K562 (cell line): Measurements from ENCODE around the gene EFHD2.

Experiments used
- CEBPZ ChIP-seq: fragments of 150-350 bp; IDR thresholded peaks from 2 replicates; pipeline ENCODE4 v1.6.1; 2014; ENCODE audit warnings: low read depth, mild to moderate bottlenecking, low read length, borderline replicate concordance
- DNMT1 ChIP-seq: fragments of 450-650 bp; IDR thresholded peaks from 2 replicates; pipeline ENCODE4 v1.6.1; 2016; ENCODE audit warnings: antibody characterized with exemption, mild to moderate bottlenecking
- EZH2 ChIP-seq: IDR thresholded peaks from 2 replicates; pipeline ENCODE4 v1.6.1; 2012; ENCODE audit warnings: low read depth, mild to moderate bottlenecking, inconsistent platforms, low read length, borderline replicate concordance
- HDAC6 ChIP-seq: IDR thresholded peaks from 2 replicates; pipeline ENCODE4 v1.6.1; 2012; ENCODE audit warnings: low read depth, mild to moderate bottlenecking, control low read depth, inconsistent platforms, low read length, moderate library complexity
- PHF8 ChIP-seq: fragments of 200-600 bp; sonication (generic); IDR thresholded peaks from 2 replicates; pipeline ENCODE4 v1.6.1; 2012; ENCODE audit warnings: mixed run types, mild to moderate bottlenecking, inconsistent platforms, low read length, moderate library complexity, borderline replicate concordance
- REST ChIP-seq, 2 experiments: fragments of 450-650 bp; formaldehyde crosslinking in 1 of 2; IDR thresholded peaks; 2 replicates each; pipeline versions ENCODE4 v1.4.0 to v1.6.1; 2014 to 2020; ENCODE audit warnings: mild to moderate bottlenecking in 2 of 2, borderline replicate concordance in 1 of 2, low read depth in 1 of 2
- SREBF1 ChIP-seq: fragments of 150-350 bp; IDR thresholded peaks from 2 replicates; pipeline ENCODE4 v1.6.1; 2014; ENCODE audit warnings: antibody characterized with exemption, low read depth, low read length, borderline replicate concordance
- SRSF7 ChIP-seq: fragments of 200-400 bp; formaldehyde crosslinking; optimal IDR thresholded peaks from 2 replicates; pipeline ENCODE3; 2017; ENCODE audit warnings: mild to moderate bottlenecking, low read depth, low read length
- ZBTB7A ChIP-seq: IDR thresholded peaks from 2 replicates; pipeline ENCODE4 v1.6.1; 2011; ENCODE audit warnings: low read depth, mild to moderate bottlenecking, low read length, moderate library complexity, borderline replicate concordance; ENCODE audit not compliant: control insufficient read depth
- ZNF707 ChIP-seq: fragments of 250-450 bp; sonication (Bioruptor Pico); conservative IDR thresholded peaks from 2 replicates; pipeline ENCODE4 v1.8.0; 2022; ENCODE audit warnings: inconsistent platforms, mild to moderate bottlenecking, moderate library complexity
- TF ChIP-seq, protein P1 (sequence below), 2 experiments: fragments of 200-800 bp in 1 of 2; sonication (Bioruptor generic) in 1 of 2; sonication (generic) in 1 of 2; formaldehyde crosslinking in 1 of 2; IDR thresholded peaks in 1 of 2; conservative IDR thresholded peaks in 1 of 2; 2 replicates each; pipeline versions ENCODE4 v1.5.0 to v1.6.1; 2016 to 2020; ENCODE audit warnings: missing compliant biosample characterization in 1 of 2, missing genetic modification characterization in 1 of 2, missing genetic modification reagents in 1 of 2
- TF ChIP-seq, protein P2 (sequence below): fragments of 450-650 bp; IDR thresholded peaks from 2 replicates; pipeline ENCODE4 v1.6.1; 2016; ENCODE audit warnings: borderline replicate concordance

- TF ChIP-seq SRSF7 (no peak), ZNF707 (CRISPR knock-in tag) (no peak), EZH2 (no peak), REST (IDR thresholded peaks at IDR 0.05; ENCODE audit: borderline replicate concordance) (0 out of 2 replicates have a peak, but pooled peaks have one; percentile 6), REST (CRISPR knock-in tag; IDR thresholded peaks at IDR 0.05; ENCODE audit: low read depth) (no peak), PHF8 (no peak), DNMT1 (no peak), ZBTB7A (no peak), CEBPZ (no peak), HDAC6 (no peak), SREBF1 (no peak)
- TF ChIP-seq, protein P1, sequence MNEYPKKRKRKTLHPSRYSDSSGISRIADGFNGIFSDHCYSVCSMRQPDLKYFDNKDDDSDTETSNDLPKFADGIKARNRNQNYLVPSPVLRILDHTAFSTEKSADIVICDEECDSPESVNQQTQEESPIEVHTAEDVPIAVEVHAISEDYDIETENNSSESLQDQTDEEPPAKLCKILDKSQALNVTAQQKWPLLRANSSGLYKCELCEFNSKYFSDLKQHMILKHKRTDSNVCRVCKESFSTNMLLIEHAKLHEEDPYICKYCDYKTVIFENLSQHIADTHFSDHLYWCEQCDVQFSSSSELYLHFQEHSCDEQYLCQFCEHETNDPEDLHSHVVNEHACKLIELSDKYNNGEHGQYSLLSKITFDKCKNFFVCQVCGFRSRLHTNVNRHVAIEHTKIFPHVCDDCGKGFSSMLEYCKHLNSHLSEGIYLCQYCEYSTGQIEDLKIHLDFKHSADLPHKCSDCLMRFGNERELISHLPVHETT (CRISPR knock-in tag; conservative IDR thresholded peaks at IDR 0.05 in 1 of 2, IDR thresholded peaks at IDR 0.05 in 1 of 2), result no peak
- TF ChIP-seq, protein P2, sequence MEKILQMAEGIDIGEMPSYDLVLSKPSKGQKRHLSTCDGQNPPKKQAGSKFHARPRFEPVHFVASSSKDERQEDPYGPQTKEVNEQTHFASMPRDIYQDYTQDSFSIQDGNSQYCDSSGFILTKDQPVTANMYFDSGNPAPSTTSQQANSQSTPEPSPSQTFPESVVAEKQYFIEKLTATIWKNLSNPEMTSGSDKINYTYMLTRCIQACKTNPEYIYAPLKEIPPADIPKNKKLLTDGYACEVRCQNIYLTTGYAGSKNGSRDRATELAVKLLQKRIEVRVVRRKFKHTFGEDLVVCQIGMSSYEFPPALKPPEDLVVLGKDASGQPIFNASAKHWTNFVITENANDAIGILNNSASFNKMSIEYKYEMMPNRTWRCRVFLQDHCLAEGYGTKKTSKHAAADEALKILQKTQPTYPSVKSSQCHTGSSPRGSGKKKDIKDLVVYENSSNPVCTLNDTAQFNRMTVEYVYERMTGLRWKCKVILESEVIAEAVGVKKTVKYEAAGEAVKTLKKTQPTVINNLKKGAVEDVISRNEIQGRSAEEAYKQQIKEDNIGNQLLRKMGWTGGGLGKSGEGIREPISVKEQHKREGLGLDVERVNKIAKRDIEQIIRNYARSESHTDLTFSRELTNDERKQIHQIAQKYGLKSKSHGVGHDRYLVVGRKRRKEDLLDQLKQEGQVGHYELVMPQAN, result no peak
Measured at GRCh38 chr1:15472587-15472986, 62.9 kb downstream of the EFHD2 start.
